HCT116 (cell line): ENCODE measurements around the gene COX7B. TPM values are rescaled to one million over a fixed set of nuclear protein-coding genes. Genes with fewer than 3 reads are reported as not detected.

Experiments used
- ATAC-seq: fragments of 200-7000 bp; cut with Tn5 transposase; 2 replicates; pipeline ENCODE4 v1.9.1; 2020; ENCODE audit warnings: mild to moderate bottlenecking, moderate library complexity
- BruUV-seq: library from RNA; stranded (reverse); fragments of 400-500 nt; replicated peaks from 2 replicates; lab custom pipeline; 2021; lab: Mats Ljungman, UMichigan
- CTCF ChIA-PET: fragments of 300-600 bp; sonication (Branson Sonifier 250); formaldehyde crosslinking; loops from one replicate; lab custom pipeline; 2021; ENCODE audit warnings: antibody characterized with exemption; lab: Charles Lee
- POLR2A ChIA-PET: fragments of 300-600, 350-600 bp; sonication (Branson Sonifier 250); formaldehyde crosslinking; loops from one replicate; lab custom pipeline; 2021; ENCODE audit warnings: antibody characterized with exemption; lab: Charles Lee
- RAD21 ChIA-PET, 2 experiments: fragments of 300-600 bp; sonication (Branson Sonifier 250); formaldehyde crosslinking; loops; one replicate each; lab custom pipeline; 2023; ENCODE audit warnings: low total read pairs in 2 of 2; ENCODE audit not compliant: uncharacterized antibody in 2 of 2, unreplicated experiment in 2 of 2, low non-redundant PET in 1 of 2; lab: Charles Lee
- DNase-seq: peaks from one replicate; pipeline ENCODE4 v3.0.0-alpha.2; 2010; ENCODE audit warnings: low read depth, low spot score
- H2AFZ ChIP-seq: fragments of 200-600 bp; shearing (Covaris generic), sonication (generic); 2 replicates; pipeline ENCODE4 v1.6.1; 2017; ENCODE audit warnings: low read depth, mixed run types, mixed read lengths, antibody characterized with exemption, low read length; ENCODE audit not compliant: poor library complexity, severe bottlenecking
- H3K27ac ChIP-seq: 2 replicates; pipeline ENCODE4 v1.5.1; 2012; ENCODE audit warnings: low read depth, low read length
- H3K27me3 ChIP-seq: fragments of 200-600 bp; sonication (generic); 2 replicates; pipeline ENCODE4 v1.6.1; 2016; ENCODE audit warnings: mixed run types, low read length, mixed read lengths; ENCODE audit not compliant: insufficient read depth
- H3K36me3 ChIP-seq, 2 experiments: fragments of 200-500 bp in 1 of 2; fragments of 200-600 bp in 1 of 2; sonication (Bioruptor generic) in 1 of 2; sonication (generic) in 1 of 2; 2 replicates each; pipeline versions ENCODE4 v1.5.1 to v1.6.1; 2014 to 2016; ENCODE audit warnings: low read length in 2 of 2, inconsistent platforms in 1 of 2, mixed read lengths in 1 of 2, mixed run types in 1 of 2; ENCODE audit not compliant: insufficient read depth in 2 of 2, control insufficient read depth in 1 of 2
- H3K4me1 ChIP-seq, 2 experiments: fragments of 200-600 bp in 1 of 2; sonication (generic) in 1 of 2; 2 replicates each; pipeline versions ENCODE4 v1.5.1 to v1.6.1; 2012 to 2017; ENCODE audit warnings: low read length in 2 of 2, inconsistent platforms in 1 of 2, mild to moderate bottlenecking in 1 of 2, mixed read lengths in 1 of 2, mixed run types in 1 of 2, moderate library complexity in 1 of 2; ENCODE audit not compliant: insufficient read depth in 2 of 2, control insufficient read depth in 1 of 2
- H3K4me2 ChIP-seq: fragments of 200-600 bp; sonication (generic); 2 replicates; pipeline ENCODE4 v1.6.1; 2017; ENCODE audit warnings: mixed run types, low read length, mixed read lengths
- H3K4me3 ChIP-seq, 2 experiments: fragments of 200-600 bp in 1 of 2; sonication (generic) in 1 of 2; replicated peaks in 1 of 2; 2 replicates each; pipeline ENCODE4 v1.5.1; 2011 to 2016; ENCODE audit warnings: low read length in 2 of 2, control low read depth in 1 of 2, low read depth in 1 of 2, mild to moderate bottlenecking in 1 of 2, mixed read lengths in 1 of 2, mixed run types in 1 of 2
- H3K79me2 ChIP-seq: fragments of 200-600 bp; sonication (generic); 2 replicates; pipeline ENCODE4 v1.6.1; 2017; ENCODE audit warnings: mild to moderate bottlenecking, mixed run types, low read length, moderate library complexity, mixed read lengths; ENCODE audit not compliant: insufficient read depth
- H3K9ac ChIP-seq: fragments of 200-600 bp; sonication (generic); 2 replicates; pipeline ENCODE4 v1.6.1; 2016; ENCODE audit warnings: low read length, mixed read lengths
- H3K9me2 ChIP-seq: fragments of 200-600 bp; sonication (generic), shearing (Covaris generic); 2 replicates; pipeline ENCODE4 v1.6.1; 2017; ENCODE audit warnings: mixed run types, mild to moderate bottlenecking, moderate library complexity; ENCODE audit not compliant: insufficient read depth
- H3K9me3 ChIP-seq, 2 experiments: fragments of 200-500 bp in 1 of 2; fragments of 200-600 bp in 1 of 2; sonication (Bioruptor generic) in 1 of 2; sonication (generic) in 1 of 2; 2 replicates each; pipeline ENCODE4 v1.6.1; 2014 to 2017; ENCODE audit warnings: low read length in 2 of 2, mixed read lengths in 2 of 2, inconsistent platforms in 1 of 2, low read depth in 1 of 2, mild to moderate bottlenecking in 1 of 2, mixed run types in 1 of 2, moderate library complexity in 1 of 2; ENCODE audit not compliant: control insufficient read depth in 1 of 2, insufficient read depth in 1 of 2
- H4K20me1 ChIP-seq: fragments of 200-600 bp; sonication (generic), shearing (Covaris generic); 2 replicates; pipeline ENCODE4 v1.6.1; 2017; ENCODE audit warnings: mixed run types, mild to moderate bottlenecking, moderate library complexity; ENCODE audit not compliant: insufficient read depth
- ATF3 ChIP-seq: IDR thresholded peaks from 2 replicates; pipeline ENCODE4 v1.6.1; 2012
- CBX3 ChIP-seq: IDR thresholded peaks from 2 replicates; pipeline ENCODE4 v1.6.1; 2012; ENCODE audit warnings: low read depth
- EZH2 ChIP-seq: fragments of 200-600 bp; sonication (generic); IDR thresholded peaks from 2 replicates; pipeline ENCODE4 v1.6.1; 2017; ENCODE audit warnings: antibody characterized with exemption, mixed run types
- EZH2phosphoT487 ChIP-seq: fragments of 200-600 bp; IDR thresholded peaks from 2 replicates; pipeline ENCODE4 v1.6.1; 2018; ENCODE audit warnings: antibody characterized with exemption, borderline replicate concordance
- FOSL1 ChIP-seq: IDR thresholded peaks from 2 replicates; pipeline ENCODE4 v1.6.1; 2012; ENCODE audit warnings: low read depth
- JUND ChIP-seq: IDR thresholded peaks from 2 replicates; pipeline ENCODE4 v1.6.1; 2012
- MAX ChIP-seq: IDR thresholded peaks from 2 replicates; pipeline ENCODE4 v1.6.1; 2012
- POLR2AphosphoS5 ChIP-seq: IDR thresholded peaks from 2 replicates; pipeline ENCODE4 v1.6.1; 2011; ENCODE audit warnings: mild to moderate bottlenecking, low read depth, low read length, moderate library complexity
- RAD21 ChIP-seq: IDR thresholded peaks from 2 replicates; pipeline ENCODE4 v1.6.1; 2012; ENCODE audit warnings: low read depth, mild to moderate bottlenecking
- SRF ChIP-seq: IDR thresholded peaks from 2 replicates; pipeline ENCODE4 v1.6.1; 2012; ENCODE audit warnings: low read depth
- TCF7L2 ChIP-seq: IDR thresholded peaks from 2 replicates; pipeline ENCODE4 v1.7.0; 2011; ENCODE audit warnings: borderline replicate concordance, inconsistent platforms; ENCODE audit not compliant: insufficient read depth, insufficient read length; ENCODE audit errors: extremely low read depth
- ZFX ChIP-seq: fragments of 450-650 bp; IDR thresholded peaks from 2 replicates; pipeline ENCODE4 v1.6.1; 2017
- ZNF274 ChIP-seq: fragments of 200-500 bp; sonication (Bioruptor generic); IDR thresholded peaks from 2 replicates; pipeline ENCODE4 v1.6.1; 2014; ENCODE audit warnings: mild to moderate bottlenecking, low read depth, low read length, inconsistent platforms
- intact Hi-C: fragments of 100-400 bp; cut with micrococcal nuclease; formaldehyde crosslinking; loops from 2 replicates; pipeline ENCODE4 v1.10.0; 2022
- total RNA-seq: library from RNA; stranded (reverse); gene quantifications from one replicate; pipeline ENCODE4 v1.2.1, GENCODE V29; 2021; ENCODE audit not compliant: unreplicated experiment

Gene COX7B
- total RNA-seq, 1 experiment from 2014 or later: 268 TPM

GRCh38 chrX:77892887-77893286 is 6.4 kb upstream of the COX7B start:
- Histone ChIP-seq H3K4me3 (no peak overlapping the region), H3K27me3 (no peaks in the 10 kb centered on the region), H3K4me1 (peaks cover 0 to 6% of the 10 kb centered on the region in 2 experiments; a peak in 2 of 4 replicates), H3K36me3 (no peaks in the 10 kb centered on the region), H3K9me2 (no peaks in the 10 kb centered on the region), H3K4me2 (no peak overlapping the region), H2AFZ (no peak overlapping the region), H3K9ac (no peak overlapping the region), H4K20me1 (no peaks in the 10 kb centered on the region), H3K27ac (no peak overlapping the region), H3K9me3 (no peaks in the 10 kb centered on the region), H3K79me2 (peaks cover 49% of the 10 kb centered on the region)
- ChIA-PET RAD21 (no interaction called here), POLR2A (no interaction called here), CTCF (no interaction called here)
- DNase-seq: no peak
- no peak for TF ChIP-seq SRF
- no peak for TF ChIP-seq ZFX
- intact Hi-C loops: no loop called here
- no peak for ATAC-seq
- no TSS peak for BruUV-seq

GRCh38 chrX:77893713-77894112 is 5.6 kb upstream of the COX7B start:
- DNase-seq (no peak), ATAC-seq (no peak)
- Histone ChIP-seq H3K4me2 (peak overlapping the region; percentile 84), H3K79me2 (peaks cover 49% of the 10 kb centered on the region), H3K4me1 (peaks cover 0 to 6% of the 10 kb centered on the region in 2 experiments; a peak in 2 of 4 replicates), H3K36me3 (no peaks in the 10 kb centered on the region), H3K4me3 (peak overlapping the region in 1 of 2 experiments; percentile 82; a peak in 1 of 4 replicates), H3K27ac (no peak overlapping the region), H3K27me3 (no peaks in the 10 kb centered on the region), H3K9me3 (no peaks in the 10 kb centered on the region), H3K9ac (no peak overlapping the region), H2AFZ (no peak overlapping the region), H4K20me1 (no peaks in the 10 kb centered on the region), H3K9me2 (no peaks in the 10 kb centered on the region)
- ChIA-PET POLR2A (no interaction called here), RAD21 (no interaction called here), CTCF (no interaction called here)
- no peak for TF ChIP-seq POLR2AphosphoS5
- TF ChIP-seq EZH2: no peak
- no peak for TF ChIP-seq FOSL1
- TF ChIP-seq JUND: no peak
- TF ChIP-seq MAX: no peak
- no peak for TF ChIP-seq CBX3
- TF ChIP-seq RAD21: no peak
- no peak for TF ChIP-seq EZH2phosphoT487
- no peak for TF ChIP-seq TCF7L2
- TF ChIP-seq ZNF274: no peak
- TF ChIP-seq ATF3: no peak
- intact Hi-C loops: no loop called here
- no TSS peak for BruUV-seq
